ENCODE data around the gene FKBP11. TPM values are rescaled to one million over a fixed set of nuclear protein-coding genes. Genes with fewer than 3 reads are reported as not detected.

FKBP11 gene
- total RNA-seq, 1 donor from 2014 or later = 19.5 TPM

GRCh38 chr12:48883305-48884161 is 41.8 kb downstream of the FKBP11 start:
- intact Hi-C loops (cut with DNase I) = no loop called here
- DNase-seq (no peak), ATAC-seq (peak; percentile 32)
- H3K4me3 ChIP-seq = no peak overlapping the region
- peaks cover 19% of the 10 kb centered on the region for H3K4me1 ChIP-seq
- no peaks in the 10 kb centered on the region for H3K36me3 ChIP-seq
- no peaks in the 10 kb centered on the region for H3K9me3 ChIP-seq
- no peaks in the 10 kb centered on the region for H3K27me3 ChIP-seq
- TF ChIP-seq CTCF (IDR thresholded peaks at IDR 0.05) = no peak
- no peak overlapping the region for H3K27ac ChIP-seq

- intact Hi-C loops (cut with DNase I) = no loop called here
Measured at GRCh38 chr12:48882972-48883304, 42.4 kb downstream of the FKBP11 start.

GRCh38 chr12:48882315-48882687 is 43.0 kb downstream of the FKBP11 start:
- intact Hi-C loops (cut with DNase I) = no loop called here
- Histone ChIP-seq H3K27me3 (no peaks in the 10 kb centered on the region), H3K4me1 (peaks cover 19% of the 10 kb centered on the region), H3K9me3 (no peaks in the 10 kb centered on the region), H3K4me3 (peak overlapping the region; percentile 14), H3K27ac (peak overlapping the region; percentile 47), H3K36me3 (no peaks in the 10 kb centered on the region)
- no peak for TF ChIP-seq CTCF (IDR thresholded peaks at IDR 0.05)
- DNase-seq (no peak), ATAC-seq (peak; percentile 33)

More at GRCh38 chr12:48882972-48883304, 42.4 kb downstream of the FKBP11 start:
- Histone ChIP-seq H3K4me1 (peaks cover 19% of the 10 kb centered on the region), H3K27ac (no peak overlapping the region), H3K27me3 (no peaks in the 10 kb centered on the region), H3K4me3 (no peak overlapping the region), H3K9me3 (no peaks in the 10 kb centered on the region), H3K36me3 (no peaks in the 10 kb centered on the region)
- no peak for TF ChIP-seq CTCF (IDR thresholded peaks at IDR 0.05)
- DNase-seq (no peak), ATAC-seq (no peak)

GRCh38 chr12:48881686-48882314 is 43.5 kb downstream of the FKBP11 start:
- Histone ChIP-seq H3K4me1 (peaks cover 19% of the 10 kb centered on the region), H3K4me3 (peak overlapping the region; percentile 14), H3K9me3 (no peaks in the 10 kb centered on the region), H3K27ac (peak overlapping the region; percentile 47), H3K27me3 (no peaks in the 10 kb centered on the region), H3K36me3 (no peaks in the 10 kb centered on the region)
- intact Hi-C loops (cut with DNase I) = no loop called here
- ATAC-seq (no peak), DNase-seq (no peak)
- TF ChIP-seq CTCF (IDR thresholded peaks at IDR 0.05) = no peak

- Histone ChIP-seq H3K36me3 (no peaks in the 10 kb centered on the region), H3K27ac (no peak overlapping the region), H3K4me3 (no peak overlapping the region), H3K4me1 (peaks cover 19% of the 10 kb centered on the region), H3K9me3 (no peaks in the 10 kb centered on the region), H3K27me3 (no peaks in the 10 kb centered on the region)
- ATAC-seq (no peak), DNase-seq (no peak)
- TF ChIP-seq CTCF (IDR thresholded peaks at IDR 0.05) = no peak
- intact Hi-C loops (cut with DNase I) = no loop called here
Measured at GRCh38 chr12:48880647-48881046, 44.6 kb downstream of the FKBP11 start.

All from upper lobe of right lung (tissue), 1 donor.